Keratinocyte (primary cell): ENCODE measurements around the gene RNF121. TPM values are rescaled to one million over a fixed set of nuclear protein-coding genes. Genes with fewer than 3 reads are reported as not detected.

Experiments used
- DNase-seq: peaks from one replicate; pipeline ENCODE4 v3.0.0-alpha.2; 2011; ENCODE audit warnings: low read depth, missing footprints, low spot score
- FAIRE-seq: peaks from 2 replicates; lab custom pipeline; 2011; peaks lifted over from hg19 to GRCh38; lab: Jason Lieb, UNC
- H2AFZ ChIP-seq: 2 replicates; pipeline ENCODE4 v1.6.0; 2012; ENCODE audit warnings: low read length, control low read depth, inconsistent platforms; ENCODE audit not compliant: control insufficient read depth
- H3K27ac ChIP-seq: 2 replicates; pipeline ENCODE4 v1.5.1; 2011; ENCODE audit warnings: low read length; ENCODE audit not compliant: control insufficient read depth, insufficient read depth
- H3K27me3 ChIP-seq: 3 replicates; pipeline ENCODE4 v1.6.0; 2011; ENCODE audit warnings: low read length; ENCODE audit not compliant: control insufficient read depth, insufficient read depth; ENCODE audit errors: extremely low read depth
- H3K36me3 ChIP-seq, 2 experiments: 2 replicates in 1 of 2; 3 replicates in 1 of 2; pipeline ENCODE4 v1.5.1; 2011; ENCODE audit warnings: low read length in 2 of 2, mild to moderate bottlenecking in 1 of 2; ENCODE audit not compliant: control insufficient read depth in 2 of 2, insufficient read depth in 2 of 2; ENCODE audit errors: extremely low read depth in 1 of 2
- H3K4me1 ChIP-seq: 3 replicates; pipeline ENCODE4 v1.5.1; 2011; ENCODE audit warnings: low read length; ENCODE audit not compliant: control insufficient read depth, insufficient read depth; ENCODE audit errors: extremely low read depth
- H3K4me2 ChIP-seq: 3 replicates; pipeline ENCODE4 v1.6.0; 2011; ENCODE audit warnings: low read depth, low read length; ENCODE audit not compliant: control insufficient read depth, insufficient read depth; ENCODE audit errors: extremely low read depth
- H3K4me3 ChIP-seq, 3 experiments: fragments of 200-600 bp in 1 of 3; sonication (generic) in 1 of 3; 2 replicates in 2 of 3; 3 replicates in 1 of 3; pipeline ENCODE4 v1.5.1; 2011 to 2016; ENCODE audit warnings: low read length in 3 of 3, mild to moderate bottlenecking in 3 of 3, control low read depth in 2 of 3, inconsistent platforms in 1 of 3, low read depth in 1 of 3, mixed read lengths in 1 of 3, mixed run types in 1 of 3, moderate library complexity in 1 of 3; ENCODE audit not compliant: control insufficient read depth in 2 of 3, insufficient read depth in 2 of 3; ENCODE audit errors: extremely low read depth in 1 of 3
- H3K79me2 ChIP-seq: 2 replicates; pipeline ENCODE4 v1.6.0; 2012; ENCODE audit warnings: low read length; ENCODE audit not compliant: control insufficient read depth, insufficient read depth
- H3K9ac ChIP-seq: 3 replicates; pipeline ENCODE4 v1.6.0; 2011; ENCODE audit warnings: low read length; ENCODE audit not compliant: control insufficient read depth, insufficient read depth; ENCODE audit errors: extremely low read depth
- H3K9me1 ChIP-seq: 3 replicates; pipeline ENCODE4 v1.6.0; 2011; ENCODE audit warnings: low read length; ENCODE audit not compliant: control insufficient read depth, insufficient read depth; ENCODE audit errors: extremely low read depth
- H3K9me3 ChIP-seq: 2 replicates; pipeline ENCODE4 v1.5.1; 2012; ENCODE audit warnings: low read depth, low read length; ENCODE audit not compliant: control insufficient read depth
- H4K20me1 ChIP-seq: 3 replicates; pipeline ENCODE4 v1.6.0; 2011; ENCODE audit warnings: low read length; ENCODE audit not compliant: control insufficient read depth, insufficient read depth; ENCODE audit errors: extremely low read depth
- CTCF ChIP-seq, 3 experiments: IDR thresholded peaks in 1 of 3; conservative IDR thresholded peaks in 1 of 3; optimal IDR thresholded peaks in 1 of 3; 2 replicates in 2 of 3; 3 replicates in 1 of 3; pipeline versions ENCODE3 to v1.5.1; 2011; ENCODE audit warnings: low read length in 3 of 3, mild to moderate bottlenecking in 3 of 3, moderate library complexity in 2 of 3, control low read depth in 1 of 3, inconsistent platforms in 1 of 3; ENCODE audit not compliant: insufficient read depth in 2 of 3; ENCODE audit errors: extremely low read depth in 1 of 3
- EZH2 ChIP-seq: IDR thresholded peaks from one replicate; pipeline ENCODE4 v1.6.1; 2012; ENCODE audit warnings: inconsistent platforms, mild to moderate bottlenecking, low read length, moderate library complexity
- dilution Hi-C: fragments of 300-500 bp; cut with MboI; formaldehyde crosslinking; loops from one replicate; pipeline ENCODE4 v1.7.0; 2020; ENCODE audit warnings: low sequenced_read_pairs; ENCODE audit not compliant: extremely low pct_ligation_motif_present
- polyA plus RNA-seq, 5 experiments: library from polyadenylated mRNA; depleted of rRNA in 3 of 5; stranded (reverse) in 3 of 5; stranded (forward) in 1 of 5; unstranded in 1 of 5; fragments of >200 nt; gene quantifications; 1 replicate in 1 of 5; 2 replicates in 3 of 5; 3 replicates in 1 of 5; pipeline versions ENCODE4 v1.2.1 to v1.2.3, GENCODE V29; 2011 to 2012; ENCODE audit warnings: missing spikeins in 2 of 5, low read depth in 1 of 5, low replicate concordance in 1 of 5

The RNF121 gene
- polyA plus RNA-seq, 1 donor (not counting 4 experiments of a cell fraction or from before 2014, with no cell fraction given): 46.4 TPM

GRCh38 chr11:72001285-72001684 lies 72.4 kb downstream of the RNF121 start:
- peaks cover 26 to 30% of the 10 kb centered on the region in 2 experiments for H3K36me3 ChIP-seq
- FAIRE-seq: no peak

DNA sequence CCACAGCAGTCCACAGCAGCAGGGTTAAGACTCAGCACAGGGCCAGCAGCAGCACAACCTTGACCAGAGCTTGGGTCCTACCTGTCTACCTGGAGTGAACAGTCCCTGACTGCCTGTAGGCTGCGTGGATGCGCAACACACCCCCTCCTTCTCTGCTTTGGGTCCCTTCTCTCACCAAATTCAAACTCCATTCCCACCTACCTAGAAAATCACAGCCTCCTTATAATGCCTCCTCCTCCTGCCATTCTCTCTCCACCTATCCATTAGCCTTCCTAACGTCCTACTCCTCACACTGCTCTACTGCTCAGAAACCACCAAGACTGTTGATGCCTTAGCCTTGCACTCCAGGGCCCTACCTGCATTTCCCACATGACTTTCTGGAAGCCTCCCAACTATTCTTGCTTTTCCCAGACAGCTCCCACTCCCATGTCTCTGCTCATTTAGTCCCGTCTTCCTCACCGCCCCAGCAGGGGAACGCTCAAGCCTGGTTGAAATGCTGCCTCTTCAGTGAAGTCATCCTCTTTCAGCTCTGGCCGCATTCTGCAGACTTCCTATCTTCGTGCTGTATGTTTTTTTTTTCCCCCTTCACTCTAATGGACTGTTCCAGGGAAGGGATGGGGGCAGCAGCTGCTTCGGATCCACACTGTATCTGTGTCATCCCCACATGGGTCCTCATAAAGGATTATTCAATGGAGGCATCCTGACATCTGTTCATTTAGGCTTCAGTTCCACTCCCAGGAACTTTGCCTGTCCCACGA lies 73.2 kb downstream of the RNF121 start:
- dilution Hi-C loops: no loop called here
- Histone ChIP-seq H4K20me1 (no peaks in the 10 kb centered on the region), H3K27me3 (no peaks in the 10 kb centered on the region), H3K27ac (no peak overlapping the region), H3K9ac (no peak overlapping the region), H3K4me1 (no peaks in the 10 kb centered on the region), H3K4me3 (no peak overlapping the region), H3K79me2 (no peaks in the 10 kb centered on the region), H2AFZ (no peak overlapping the region), H3K9me1 (no peaks in the 10 kb centered on the region), H3K4me2 (no peak overlapping the region), H3K36me3 (peaks cover 31 to 32% of the 10 kb centered on the region in 2 experiments), H3K9me3 (no peaks in the 10 kb centered on the region)
- DNase-seq (no peak), FAIRE-seq (no peak)
- TF ChIP-seq EZH2 (no peak), CTCF (optimal IDR thresholded peaks at IDR 0.05 in 1 of 3, IDR thresholded peaks at IDR 0.05 in 1 of 3, conservative IDR thresholded peaks at IDR 0.05 in 1 of 3; ENCODE audit: extremely low read depth in 1 of 3, insufficient read depth in 2 of 3, low read length in 3 of 3) (no peak)

More at GRCh38 chr11:72001285-72001684, 72.4 kb downstream of the RNF121 start:
- Histone ChIP-seq H3K9me3 (no peaks in the 10 kb centered on the region), H3K27ac (no peak overlapping the region), H3K27me3 (no peaks in the 10 kb centered on the region), H3K4me3 (no peak overlapping the region), H3K4me1 (no peaks in the 10 kb centered on the region), H3K9me1 (no peaks in the 10 kb centered on the region), H4K20me1 (no peaks in the 10 kb centered on the region), H3K79me2 (no peaks in the 10 kb centered on the region), H2AFZ (no peak overlapping the region), H3K9ac (no peak overlapping the region), H3K4me2 (no peak overlapping the region)
- dilution Hi-C loops: no loop called here
- no peak for DNase-seq
- TF ChIP-seq EZH2: no peak
- no peak for TF ChIP-seq CTCF (optimal IDR thresholded peaks at IDR 0.05 in 1 of 3, IDR thresholded peaks at IDR 0.05 in 1 of 3, conservative IDR thresholded peaks at IDR 0.05 in 1 of 3; ENCODE audit: extremely low read depth in 1 of 3, insufficient read depth in 2 of 3, low read length in 3 of 3)
